Activated CD4-positive, alpha-beta T cell treated with anti-CD3 and anti-CD28 coated beads for 48 hours (primary cell): ENCODE results near the gene TRIM67.
A peak's percentile ranks its signal among the peaks of the same experiment; 100 is the strongest.
"Not testable (repeated sequence)": the region's sequence is repeated elsewhere in the genome, so short reads cannot be mapped to it uniquely, and the experiment has no call there.

Experiments
- DNase-seq: peaks from one replicate; pipeline ENCODE4 v3.0.0-alpha.2; 2020

TRIM67 gene

DNA sequence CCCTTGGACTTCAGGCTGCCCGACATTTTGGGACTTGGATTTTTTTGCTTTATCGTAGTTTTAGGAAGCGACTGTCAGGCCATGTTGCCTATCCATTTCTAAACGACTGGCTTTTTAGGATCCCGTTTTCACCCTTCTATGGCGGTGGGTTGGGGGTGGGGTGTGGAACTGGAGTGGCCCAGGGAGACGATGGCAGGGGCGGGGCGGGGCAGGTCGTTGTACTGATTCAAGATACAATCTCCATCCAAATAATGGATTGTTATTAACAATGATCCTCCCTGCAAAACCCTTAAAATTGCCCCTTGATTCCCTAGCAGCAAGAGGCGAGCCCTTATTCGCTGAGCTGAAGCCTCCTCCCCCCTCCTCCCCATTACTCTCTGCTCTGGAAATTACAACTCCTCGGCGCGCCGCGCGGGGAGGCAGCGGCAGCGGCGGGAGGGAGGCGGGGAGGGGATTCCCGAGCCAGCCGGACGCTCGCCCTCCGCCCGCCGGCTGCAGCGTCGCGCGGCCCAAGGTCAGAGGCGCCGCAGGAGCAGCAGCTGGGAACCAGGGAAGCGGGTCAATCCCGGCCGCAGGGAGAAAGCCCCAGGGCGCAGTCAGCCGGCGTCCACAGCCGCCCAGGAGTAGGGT, at the start of gene TRIM67:
Gene TRIM67 (plus strand): TSS at position 392 of the 630 bp plus-strand sequence. CDS start 912 bp downstream, outside the sequence.
- peak; percentile 16 for DNase-seq

- no peak for DNase-seq
Measured at GRCh38 chr1:231116738-231117137, 45.1 kb upstream of the TRIM67 start.

GRCh38 chr1:231118704-231119453, 43.0 kb upstream of the TRIM67 start:
- DNase-seq: no peak

DNA sequence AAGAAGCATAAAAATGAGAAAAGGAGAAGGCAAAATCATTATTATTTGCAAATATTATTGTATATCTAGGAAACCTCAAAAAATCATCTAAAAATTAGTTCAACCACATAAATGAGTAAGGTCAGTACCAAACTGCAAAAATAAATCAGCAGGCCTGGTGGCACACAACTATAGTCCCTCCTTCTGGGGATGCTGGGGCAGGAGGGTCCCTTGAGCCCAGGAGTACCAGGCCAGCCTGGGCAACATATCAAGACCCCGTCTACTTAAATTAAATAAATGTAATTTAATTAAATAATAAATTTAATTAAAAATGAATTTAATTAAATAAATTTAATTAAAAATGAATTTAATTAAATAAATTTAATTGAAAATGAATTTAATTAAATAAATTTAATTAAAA, 40.3 kb upstream of the TRIM67 start:
- DNase-seq: no peak

DNA sequence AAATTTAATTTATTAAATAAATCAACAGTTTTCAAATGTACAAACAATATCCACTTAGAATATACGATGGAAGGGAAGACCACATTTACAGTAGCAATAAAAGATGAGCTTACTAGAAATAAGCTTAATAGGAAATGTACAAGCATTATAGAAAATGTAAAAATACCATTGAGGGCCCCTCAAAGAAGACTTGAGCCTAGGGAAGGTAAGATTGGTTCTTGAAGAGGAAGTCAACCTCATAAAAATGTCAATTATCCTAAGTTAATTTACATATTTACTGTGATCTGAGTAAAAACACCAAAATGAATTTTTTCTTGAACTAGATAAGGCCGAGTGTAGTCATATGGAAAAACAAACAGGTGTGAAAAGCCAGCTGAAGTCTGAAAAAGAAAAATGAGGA, 39.7 kb upstream of the TRIM67 start:
- no peak for DNase-seq

GRCh38 chr1:231124746-231125145, 37.1 kb upstream of the TRIM67 start:
- DNase-seq: no peak

DNA sequence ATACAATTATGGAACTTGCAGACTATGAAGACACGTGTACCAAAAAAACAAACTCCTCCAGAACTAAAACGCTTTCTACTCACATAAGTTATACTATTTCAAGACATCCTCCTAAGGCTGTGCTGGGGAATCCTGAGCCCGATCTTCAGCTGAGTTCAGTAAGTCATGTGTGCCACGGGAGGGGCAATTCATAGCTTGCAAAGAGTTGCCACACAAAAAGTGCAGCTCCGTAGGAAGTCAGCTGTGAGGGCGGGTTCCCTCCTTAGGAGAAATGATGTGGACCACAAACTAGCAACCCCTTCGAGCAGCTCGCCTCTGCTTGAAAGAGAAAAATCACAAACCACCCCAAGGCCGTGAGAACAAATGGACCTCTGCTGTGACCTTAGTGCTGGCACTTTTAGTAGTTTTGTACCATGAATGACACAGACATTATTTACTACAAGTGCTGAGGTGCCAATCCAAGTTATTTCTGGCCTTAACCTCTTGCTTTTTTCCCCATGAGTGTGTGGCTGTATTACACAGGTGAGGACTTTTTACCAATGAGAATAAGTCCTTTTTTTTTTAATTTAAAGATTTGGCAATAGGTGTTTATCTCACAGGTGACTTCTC, 35.8 kb upstream of the TRIM67 start:
- no peak for DNase-seq

DNA sequence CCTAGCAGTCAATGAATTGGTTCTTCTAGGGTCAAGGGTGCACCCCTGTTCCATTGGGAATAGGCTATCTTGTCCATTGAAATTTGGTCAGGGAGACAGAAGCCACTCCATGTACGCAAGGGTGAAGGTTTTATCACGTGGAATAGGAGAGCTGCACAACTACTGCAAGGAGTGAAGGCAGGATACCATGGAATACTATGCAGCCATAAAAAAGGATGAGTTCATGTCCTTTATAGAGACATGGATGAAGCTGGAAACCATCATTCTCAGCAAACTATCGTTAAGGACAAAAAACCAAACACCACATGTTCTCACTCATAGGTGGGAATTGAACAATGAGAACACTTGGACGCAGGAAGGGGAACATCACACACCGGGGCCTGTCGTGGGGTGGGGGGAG, 34.8 kb upstream of the TRIM67 start:
- DNase-seq: not testable (repeated sequence)

DNA sequence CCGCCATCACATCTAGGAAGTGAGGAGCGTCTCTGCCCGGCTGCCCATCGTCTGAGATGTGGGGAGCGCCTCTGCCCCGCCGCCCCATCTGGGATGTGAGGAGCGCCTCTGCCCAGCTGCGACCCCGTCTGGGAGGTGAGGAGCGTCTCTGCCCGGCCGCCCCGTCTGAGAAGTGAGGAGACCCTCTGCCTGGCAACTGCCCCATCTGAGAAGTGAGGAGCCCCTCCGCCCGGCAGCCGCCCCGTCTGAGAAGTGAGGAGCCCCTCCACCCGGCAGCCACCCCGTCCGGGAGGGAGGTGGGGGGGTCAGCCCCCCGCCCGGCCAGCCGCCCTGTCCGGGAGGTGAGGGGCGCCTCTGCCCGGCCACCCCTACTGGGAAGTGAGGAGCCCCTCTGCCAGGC, 33.4 kb upstream of the TRIM67 start:
- not testable (repeated sequence) for DNase-seq

- DNase-seq: no peak
Measured at GRCh38 chr1:231130544-231130943, 31.3 kb upstream of the TRIM67 start.

GRCh38 chr1:231132591-231132990, 29.3 kb upstream of the TRIM67 start:
- DNase-seq: not testable (repeated sequence)

DNA sequence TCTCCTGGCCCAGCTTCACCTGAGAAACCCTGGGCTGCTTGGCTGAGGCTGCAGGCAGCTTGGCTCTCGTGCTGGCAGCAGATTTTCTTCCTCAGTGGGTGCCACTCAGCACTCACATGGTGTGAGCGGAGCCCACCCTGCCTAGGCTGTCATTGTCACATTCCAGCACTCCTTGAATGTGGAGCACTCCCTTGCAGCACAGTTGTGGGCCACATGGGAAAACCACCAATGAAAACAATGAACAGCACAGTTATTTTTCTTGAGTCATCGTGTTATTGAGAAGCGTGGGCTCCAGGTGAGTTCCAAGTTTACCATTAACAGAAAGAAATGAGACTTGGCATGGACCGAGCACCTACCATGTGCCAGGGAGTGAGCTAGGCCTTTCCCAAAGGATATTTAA, 27.2 kb upstream of the TRIM67 start:
- no peak for DNase-seq

- no peak for DNase-seq
Measured at GRCh38 chr1:231138236-231138635, 23.6 kb upstream of the TRIM67 start.

GRCh38 chr1:231139125-231139649, 22.7 kb upstream of the TRIM67 start:
- no peak for DNase-seq

- no peak for DNase-seq
Measured at GRCh38 chr1:231139659-231140654, 21.9 kb upstream of the TRIM67 start.

GRCh38 chr1:231144416-231145193, 17.3 kb upstream of the TRIM67 start:
- DNase-seq: no peak

GRCh38 chr1:231147896-231148295, 14.0 kb upstream of the TRIM67 start:
- no peak for DNase-seq

- no peak for DNase-seq
Measured at GRCh38 chr1:231151811-231152210, 10.0 kb upstream of the TRIM67 start.

DNA sequence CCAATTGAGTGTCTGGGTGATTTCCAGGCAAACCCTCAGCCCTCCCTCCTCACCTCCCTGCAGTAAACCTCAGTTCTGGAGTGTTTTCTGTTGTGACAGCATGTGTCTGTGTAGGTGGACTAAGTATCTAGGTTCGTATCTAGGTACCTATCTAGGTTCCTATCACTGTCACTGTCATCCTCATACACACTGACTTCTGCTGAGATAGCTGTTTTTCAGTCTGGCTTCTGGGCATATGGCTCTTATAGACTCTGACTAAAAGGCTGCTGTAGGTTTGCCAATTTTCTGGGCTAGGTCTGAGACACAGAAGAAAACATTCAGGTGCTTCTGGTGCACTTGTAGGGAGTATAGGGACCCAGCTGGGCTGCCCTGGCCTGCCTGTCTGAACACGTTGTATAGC, 8.1 kb upstream of the TRIM67 start:
- no peak for DNase-seq

DNA sequence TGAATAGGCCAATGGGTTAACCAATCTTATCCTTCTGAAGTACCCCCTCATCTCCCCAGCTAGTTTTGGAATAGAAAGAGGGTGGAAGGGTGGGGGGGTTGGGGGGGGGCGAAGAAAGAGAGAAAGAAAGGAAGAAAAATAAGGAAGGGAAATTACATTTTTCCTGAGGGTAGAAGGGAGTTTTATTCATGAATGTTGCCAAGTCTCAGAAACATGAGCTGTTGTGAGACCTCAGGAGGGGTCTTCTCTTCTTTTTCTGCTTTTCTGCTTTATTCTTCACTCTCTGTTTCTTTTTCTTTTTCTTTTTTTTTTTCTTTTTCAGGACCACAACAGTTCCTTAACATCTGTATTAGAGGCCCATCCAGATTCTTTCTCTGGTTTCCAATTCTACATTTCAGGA, 6.0 kb upstream of the TRIM67 start:
- no peak for DNase-seq

DNA sequence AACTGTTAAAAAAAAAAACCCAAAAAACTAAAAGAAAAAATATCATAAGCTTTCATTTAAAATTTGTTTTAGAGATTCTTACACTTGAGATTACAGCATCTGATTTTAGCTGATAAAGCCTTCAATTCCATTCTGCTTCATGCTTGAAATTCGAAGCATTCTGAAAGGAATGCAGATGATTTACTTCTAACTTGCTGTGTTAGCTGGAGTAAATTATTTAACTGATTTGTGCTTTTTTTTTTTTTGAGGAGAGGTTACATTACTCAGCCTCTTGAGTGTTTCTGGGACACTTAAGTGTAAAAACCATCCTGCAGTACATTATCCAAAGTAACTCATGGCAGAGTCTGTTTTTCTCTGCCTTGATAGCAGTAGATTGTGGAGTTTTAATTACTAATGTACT, 4.5 kb upstream of the TRIM67 start:
- no peak for DNase-seq

DNA sequence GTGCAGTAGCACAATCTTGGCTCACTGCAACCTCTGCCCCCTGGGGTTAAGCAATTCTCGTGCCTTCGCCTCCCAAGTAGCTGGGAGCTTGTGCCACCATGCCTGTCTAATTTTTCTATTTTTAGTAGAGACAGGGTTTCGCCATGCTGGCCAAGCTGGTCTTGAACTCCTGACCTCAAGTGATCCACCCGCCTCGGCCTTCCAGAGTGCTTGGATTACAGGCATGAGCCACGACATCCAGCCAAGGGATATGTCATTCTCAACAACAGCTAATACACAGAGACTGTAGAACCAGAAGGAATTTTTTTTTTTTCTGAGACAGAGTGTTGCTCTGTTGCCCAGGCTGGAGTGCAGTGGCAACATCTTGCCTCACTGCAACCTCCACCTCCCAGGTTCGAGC, 3.7 kb upstream of the TRIM67 start:
- not testable (repeated sequence) for DNase-seq
